Loucy (cell line): ENCODE results near the gene MDM4.

Experiments
- CTCF ChIP-seq: fragments of 200-600 bp; sonication (generic); conservative IDR thresholded peaks from 2 replicates; pipeline ENCODE4 v1.5.1; 2014; ENCODE audit warnings: mild to moderate bottlenecking, antibody characterized with exemption, low read length
- EZH2phosphoT487 ChIP-seq: fragments of 200-600 bp; IDR thresholded peaks from 2 replicates; pipeline ENCODE4 v1.6.1; 2018; ENCODE audit warnings: antibody characterized with exemption, mild to moderate bottlenecking, moderate library complexity, borderline replicate concordance

- TF ChIP-seq CTCF (no peak), EZH2phosphoT487 (no peak)
These were observed 49.5 kb upstream of the MDM4 start for GRCh38 chr1:204466416-204467405.
